CD14-positive monocyte (primary cell): ENCODE data around the gene PDXP. TPM values are rescaled to one million over a fixed set of nuclear protein-coding genes. Genes with fewer than 3 reads are reported as not detected.

Source experiments
- DNase-seq, 3 donors: peaks; one replicate each; pipeline ENCODE4 v3.0.0-alpha.2; 2011 to 2022
- H2AFZ ChIP-seq: 2 replicates; pipeline ENCODE4 v1.6.0; 2012; ENCODE audit warnings: mild to moderate bottlenecking, low read depth, low read length, inconsistent platforms; ENCODE audit not compliant: insufficient read depth, poor library complexity, severe bottlenecking
- H3K27ac ChIP-seq, 2 donors: 1 replicate in 1 of 2; 2 replicates in 1 of 2; pipeline ENCODE4 v1.5.1; 2012 to 2013; ENCODE audit warnings: low read length in 2 of 2, control low read depth in 1 of 2, inconsistent platforms in 1 of 2, low read depth in 1 of 2, mild to moderate bottlenecking in 1 of 2
- H3K27me3 ChIP-seq, 2 donors: one replicate each; pipeline versions ENCODE4 v1.6.0 to v1.6.1; 2011 to 2013; ENCODE audit warnings: low read length in 2 of 2; ENCODE audit not compliant: control insufficient read depth in 2 of 2, insufficient read depth in 2 of 2
- H3K36me3 ChIP-seq, 2 donors: replicated peaks in 1 of 2; 1 replicate in 1 of 2; 2 replicates in 1 of 2; pipeline versions ENCODE4 v1.5.1 to v1.6.1; 2012 to 2013; ENCODE audit warnings: low read length in 2 of 2, control low read depth in 1 of 2, inconsistent platforms in 1 of 2, mild to moderate bottlenecking in 1 of 2; ENCODE audit not compliant: insufficient read depth in 2 of 2, control insufficient read depth in 1 of 2
- H3K4me1 ChIP-seq, 2 donors: 1 replicate in 1 of 2; 2 replicates in 1 of 2; pipeline versions ENCODE4 v1.5.1 to v1.6.1; 2012 to 2013; ENCODE audit warnings: low read length in 2 of 2, control low read depth in 1 of 2, inconsistent platforms in 1 of 2, mild to moderate bottlenecking in 1 of 2, moderate library complexity in 1 of 2; ENCODE audit not compliant: insufficient read depth in 2 of 2, control insufficient read depth in 1 of 2
- H3K4me2 ChIP-seq: replicated peaks from 2 replicates; pipeline ENCODE3; 2012; ENCODE audit warnings: low read length, moderate library complexity, mild to moderate bottlenecking; ENCODE audit not compliant: poor library complexity, severe bottlenecking; ENCODE audit errors: extremely low read depth
- H3K4me3 ChIP-seq, 3 experiments: fragments of 200-600 bp in 1 of 3; sonication (generic) in 1 of 3; replicated peaks in 1 of 3; 1 replicate in 2 of 3; 2 replicates in 1 of 3; pipeline ENCODE4 v1.5.1; 2011 to 2013; ENCODE audit warnings: low read length in 3 of 3, mild to moderate bottlenecking in 3 of 3, control low read depth in 2 of 3, low read depth in 2 of 3, inconsistent platforms in 1 of 3, moderate library complexity in 1 of 3
- H3K79me2 ChIP-seq: 2 replicates; pipeline ENCODE4 v1.6.0; 2012; ENCODE audit warnings: mild to moderate bottlenecking, control low read depth, inconsistent platforms, low read length, moderate library complexity; ENCODE audit not compliant: insufficient read depth
- H3K9ac ChIP-seq: 2 replicates; pipeline ENCODE4 v1.6.0; 2017; ENCODE audit warnings: low read length, mild to moderate bottlenecking; ENCODE audit not compliant: insufficient read depth, poor library complexity, severe bottlenecking
- H3K9me3 ChIP-seq, 2 donors: replicated peaks in 1 of 2; 1 replicate in 1 of 2; 2 replicates in 1 of 2; pipeline versions ENCODE4 v1.5.1 to v1.6.1; 2012 to 2013; ENCODE audit warnings: low read length in 2 of 2, control low read depth in 1 of 2; ENCODE audit not compliant: control insufficient read depth in 1 of 2, insufficient read depth in 1 of 2
- H4K20me1 ChIP-seq: 2 replicates; pipeline ENCODE4 v1.6.0; 2012; ENCODE audit warnings: mild to moderate bottlenecking, low read length, control low read depth, moderate library complexity; ENCODE audit not compliant: insufficient read depth
- H3K27ac Mint-ChIP-seq, 7 donors: one replicate each; pipeline ENCODE4 v1.8.0; 2020; ENCODE audit warnings: mild to moderate bottlenecking in 7 of 7, mixed read lengths in 7 of 7, moderate library complexity in 6 of 7, inconsistent platforms in 2 of 7
- H3K27me3 Mint-ChIP-seq, 3 donors: one replicate each; pipeline ENCODE4 v1.8.0; 2021 to 2022; ENCODE audit warnings: low read depth in 3 of 3, mild to moderate bottlenecking in 3 of 3, mixed read lengths in 3 of 3, moderate library complexity in 3 of 3, inconsistent platforms in 1 of 3
- H3K36me3 Mint-ChIP-seq, 2 donors: one replicate each; pipeline ENCODE4 v1.8.0; 2020; ENCODE audit warnings: mixed read lengths in 2 of 2, inconsistent platforms in 1 of 2, mild to moderate bottlenecking in 1 of 2
- H3K4me1 Mint-ChIP-seq: one replicate; pipeline ENCODE4 v1.8.0; 2020; ENCODE audit warnings: mild to moderate bottlenecking, mixed read lengths
- H3K4me3 Mint-ChIP-seq, 2 donors: one replicate each; pipeline ENCODE4 v1.8.0; 2020; ENCODE audit warnings: mild to moderate bottlenecking in 2 of 2, mixed read lengths in 2 of 2, moderate library complexity in 1 of 2
- H3K9me3 Mint-ChIP-seq, 7 donors: one replicate each; pipeline ENCODE4 v1.8.0; 2020 to 2022; ENCODE audit warnings: mixed read lengths in 7 of 7, mild to moderate bottlenecking in 6 of 7, moderate library complexity in 6 of 7, inconsistent platforms in 2 of 7
- CTCF ChIP-seq: fragments of 200-600 bp; IDR thresholded peaks from one replicate; pipeline ENCODE4 v1.8.0; 2022; ENCODE audit warnings: antibody characterized with exemption, mild to moderate bottlenecking
- WGBS: methylation state at CpG from one replicate; pipeline ENCODE4 v1.1.5; 2013; ENCODE audit warnings: missing lambda C conversion rate; ENCODE audit not compliant: insufficient coverage; 5-methylcytosine and 5-hydroxymethylcytosine counted together
- intact Hi-C, 2 donors: fragments of 100-400 bp; cut with micrococcal nuclease; formaldehyde crosslinking; loops; one replicate each; pipeline versions ENCODE4 v1.15.0 to v1.15.1; 2023
- polyA plus RNA-seq, 3 donors: library from polyadenylated mRNA; depleted of rRNA in 1 of 3; unstranded in 2 of 3; stranded (reverse) in 1 of 3; fragments of 300-500 nt in 2 of 3; fragments of >200 nt in 1 of 3; fragmentation: Illumina TruSeq in 2 of 3; gene quantifications; 1 replicate in 2 of 3; 2 replicates in 1 of 3; pipeline ENCODE4 v1.2.3, GENCODE V29; 2012 to 2021

Gene PDXP
- polyA plus RNA-seq, 3 donors = 1.0 to 4.7 (median 4.3) TPM

- peaks cover 0 to 4% (median 2%) of the 10 kb centered on the region in 3 donors for H3K27me3 Mint-ChIP-seq
- peaks cover 46% of the 10 kb centered on the region for H3K4me1 Mint-ChIP-seq
- peaks cover 34% of the 10 kb centered on the region for H4K20me1 ChIP-seq
- peaks cover 3 to 22% of the 10 kb centered on the region in 2 donors for H3K36me3 Mint-ChIP-seq
- no peak overlapping the region for H3K4me2 ChIP-seq
- peak overlapping the region; percentile 27 for H3K9ac ChIP-seq
- peak overlapping the region; percentile 83 to 94 (median 90) for H3K27ac Mint-ChIP-seq
- 100% methylated on average over 1 of the region's 12 CpGs for WGBS
- intact Hi-C loops = loop anchor here in 1 of 2 donors (10.0 kb wide), 2 partner anchors 71 to 171 kb away; partner anchors contain the start of genes ANKRD54 and EIF3L
- TF ChIP-seq CTCF = no peak
- peaks cover 62 to 67% of the 10 kb centered on the region in 2 donors for H3K4me1 ChIP-seq
- no peak for DNase-seq
- no peaks in the 10 kb centered on the region for H3K9me3 ChIP-seq
- no peaks in the 10 kb centered on the region for H3K9me3 Mint-ChIP-seq
- H3K4me3 Mint-ChIP-seq = peak overlapping the region in 1 of 2 donors; percentile 57
- H2AFZ ChIP-seq = peak overlapping the region; percentile 13
- peaks cover 55% of the 10 kb centered on the region for H3K79me2 ChIP-seq
- peak overlapping the region; percentile 78 to 80 for H3K27ac ChIP-seq
- H3K4me3 ChIP-seq = no peak overlapping the region
- no peaks in the 10 kb centered on the region for H3K27me3 ChIP-seq
- H3K36me3 ChIP-seq = peaks cover 6 to 12% of the 10 kb centered on the region in 2 donors
Measured at GRCh38 chr22:37674248-37674647, 15.7 kb downstream of the PDXP start.

GRCh38 chr22:37674951-37675929 is 16.7 kb downstream of the PDXP start, which contains the start of gene LGALS1:
Gene LGALS1 (plus strand): TSS chr22:37675636. CDS start chr22:37675703, 67 bp downstream.
- Histone ChIP-seq H3K9ac (peak within 1 kb of the TSS; percentile 88), H3K27ac (peak within 1 kb of the TSS; percentile 80 to 91), H3K4me3 (peak within 1 kb of the TSS; percentile 62 to 98 (median 76)), H3K36me3 (peaks cover 16 to 22% of the 10 kb centered on the region in 2 donors), H3K27me3 (no peaks in the 10 kb centered on the region), H3K79me2 (peaks cover 55% of the 10 kb centered on the region), H3K4me2 (peak within 1 kb of the TSS; percentile 100), H3K4me1 (peaks cover 62 to 67% of the 10 kb centered on the region in 2 donors), H2AFZ (peak within 1 kb of the TSS; percentile 64), H4K20me1 (peaks cover 43% of the 10 kb centered on the region), H3K9me3 (no peaks in the 10 kb centered on the region)
- Mint-ChIP-seq H3K36me3 (peaks cover 13 to 28% of the 10 kb centered on the region in 2 donors), H3K4me3 (peak within 1 kb of the TSS; percentile 78 to 96), H3K27ac (peak within 1 kb of the TSS; percentile 91 to 99 (median 95)), H3K4me1 (peaks cover 46% of the 10 kb centered on the region), H3K9me3 (no peaks in the 10 kb centered on the region), H3K27me3 (peaks cover 0 to 2% (median 2%) of the 10 kb centered on the region in 3 donors)
- no peak for TF ChIP-seq CTCF
- DNase-seq = peak; percentile 85 to 89 (median 85)
- intact Hi-C loops = loop anchor here in 1 of 2 donors (10.0 kb wide), 2 partner anchors 70 to 170 kb away; partner anchors contain the start of genes ANKRD54 and EIF3L
- WGBS = 8% methylated on average over 31 of the region's 34 CpGs
